Stimulated activated CD8-positive, alpha-beta memory T cell treated with anti-CD3 and anti-CD28 coated beads, Interleukin-4, amount 100 ng/mL, for 4 hours (primary cell): ENCODE results near the gene MYG1.

Experiments used
- DNase-seq, 2 donors: peaks; one replicate each; pipeline ENCODE4 v3.0.0-alpha.2; 2020; ENCODE audit warnings: low read depth in 2 of 2, low spot score in 1 of 2

Gene MYG1

DNA sequence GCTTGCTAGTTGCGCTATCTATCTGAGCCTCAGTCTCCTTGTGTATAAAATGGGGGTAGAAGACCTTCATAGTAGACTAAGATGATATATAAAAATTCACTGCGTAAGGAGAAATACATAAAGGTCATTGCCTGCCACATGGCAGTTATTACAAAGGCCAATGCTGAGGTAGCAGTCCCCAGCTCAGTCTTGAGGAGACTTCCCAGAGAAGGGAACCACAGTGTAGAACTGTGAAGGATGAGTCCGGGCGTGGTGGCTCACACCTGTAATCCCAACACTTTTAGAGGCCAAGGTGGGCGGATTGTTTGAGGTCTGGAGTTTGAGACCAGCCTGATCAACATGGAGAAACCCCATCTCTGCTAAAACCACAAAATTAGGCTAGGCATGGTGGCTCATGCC, 53.8 kb downstream of the MYG1 start:
- DNase-seq = no peak

GRCh38 chr12:53355121-53355520, 55.6 kb downstream of the MYG1 start:
- no peak for DNase-seq
